ENCODE results near the gene TXNDC12.
"Not testable (repeated sequence)": the region's sequence is repeated elsewhere in the genome, so short reads cannot be mapped to it uniquely, and the experiment has no call there.

DNA sequence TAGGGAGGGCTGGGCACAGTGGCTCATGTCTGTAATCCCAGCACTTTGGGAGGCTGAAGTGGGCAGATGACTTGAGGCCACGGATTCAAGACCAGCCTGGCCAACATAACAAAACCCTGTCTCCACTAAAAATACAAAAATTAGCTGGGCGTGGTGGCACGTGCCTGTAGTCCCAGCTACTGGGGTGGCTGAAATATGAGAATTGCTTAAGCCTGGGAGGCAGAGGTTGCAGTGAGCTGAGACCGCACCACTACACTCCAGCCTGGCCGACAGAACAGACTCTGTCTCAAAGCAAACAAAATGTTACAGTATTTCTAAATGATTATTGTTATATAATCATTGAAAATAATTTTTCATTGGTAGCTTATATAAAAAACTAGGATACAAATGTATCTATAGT lies 26.2 kb downstream of the TXNDC12 start:
- not testable (repeated sequence) for TF ChIP-seq CREB1 (IDR thresholded peaks at IDR 0.05; ENCODE audit: low read depth); RAD21 (IDR thresholded peaks at IDR 0.05; ENCODE audit: low read depth); FOXM1 (IDR thresholded peaks at IDR 0.05; ENCODE audit: borderline replicate concordance, low read depth)
